Hepatocyte (in vitro differentiated cells): Measurements from ENCODE around the gene CPNE4. TPM values are rescaled to one million over a fixed set of nuclear protein-coding genes. Genes with fewer than 3 reads are reported as not detected.

Experiments used
- DNase-seq: peaks from one replicate; pipeline ENCODE4 v3.0.0-alpha.2; 2016; ENCODE audit warnings: low spot score
- H2AFZ ChIP-seq: fragments of 200-600 bp; sonication (generic); 2 replicates; pipeline ENCODE4 v1.6.0; 2016; ENCODE audit warnings: antibody characterized with exemption, mild to moderate bottlenecking
- H3K27ac ChIP-seq: fragments of 200-600 bp; sonication (generic); 2 replicates; pipeline ENCODE4 v1.5.1; 2016; ENCODE audit warnings: mild to moderate bottlenecking
- H3K27me3 ChIP-seq: fragments of 200-600 bp; sonication (generic); 2 replicates; pipeline ENCODE4 v1.6.1; 2016
- H3K36me3 ChIP-seq: fragments of 200-600 bp; sonication (generic); replicated peaks from 2 replicates; pipeline ENCODE4 v1.5.1; 2016; ENCODE audit warnings: low read depth; ENCODE audit not compliant: insufficient read depth
- H3K4me1 ChIP-seq: fragments of 200-600 bp; sonication (generic); 2 replicates; pipeline ENCODE4 v1.5.1; 2016; ENCODE audit warnings: mild to moderate bottlenecking, moderate library complexity; ENCODE audit not compliant: insufficient read depth
- H3K4me2 ChIP-seq: fragments of 200-600 bp; sonication (generic); 2 replicates; pipeline ENCODE4 v1.6.0; 2016
- H3K4me3 ChIP-seq: fragments of 200-600 bp; sonication (generic); 2 replicates; pipeline ENCODE4 v1.5.1; 2016; ENCODE audit warnings: mild to moderate bottlenecking
- H3K79me2 ChIP-seq: fragments of 200-600 bp; sonication (generic); 2 replicates; pipeline ENCODE4 v1.6.0; 2017; ENCODE audit warnings: mild to moderate bottlenecking
- H3K9me2 ChIP-seq: fragments of 200-600 bp; sonication (generic); replicated peaks from 2 replicates; pipeline ENCODE4 v1.6.0; 2017; ENCODE audit warnings: mild to moderate bottlenecking; ENCODE audit not compliant: insufficient read depth
- H3K9me3 ChIP-seq: fragments of 200-600 bp; sonication (generic); 2 replicates; pipeline ENCODE4 v1.5.1; 2016; ENCODE audit warnings: low read depth, mild to moderate bottlenecking
- H4K20me1 ChIP-seq: fragments of 200-600 bp; sonication (generic); 2 replicates; pipeline ENCODE4 v1.6.0; 2016; ENCODE audit warnings: mild to moderate bottlenecking; ENCODE audit not compliant: insufficient read depth, poor library complexity, severe bottlenecking
- CTCF ChIP-seq: fragments of 200-600 bp; sonication (generic); IDR thresholded peaks from 2 replicates; pipeline ENCODE4 v1.5.1; 2016; ENCODE audit warnings: antibody characterized with exemption, mild to moderate bottlenecking; ENCODE audit not compliant: poor library complexity
- EZH2 ChIP-seq: fragments of 200-600 bp; sonication (generic); IDR thresholded peaks from 2 replicates; pipeline ENCODE4 v1.6.1; 2016; ENCODE audit warnings: antibody characterized with exemption, mild to moderate bottlenecking, borderline replicate concordance
- EZH2phosphoT487 ChIP-seq: fragments of 200-600 bp; sonication (generic); IDR thresholded peaks from one replicate; pipeline ENCODE4 v1.6.1; 2018; ENCODE audit warnings: antibody characterized with exemption, mild to moderate bottlenecking, low read depth, moderate library complexity; ENCODE audit not compliant: unreplicated experiment, severe bottlenecking
- WGBS: methylation state at CpG from one replicate; pipeline ENCODE4 v1.1.6; 2016; ENCODE audit warnings: low lambda C conversion rate; ENCODE audit errors: missing lambda C conversion rate; 5-methylcytosine and 5-hydroxymethylcytosine counted together
- polyA plus RNA-seq: library from polyadenylated mRNA; unstranded; fragments of >200 nt; fragmentation: Nextera tagmentation; extraction: Ambion mirVana; gene quantifications from 2 replicates; pipeline ENCODE4 v1.2.1, GENCODE V29; 2016
- total RNA-seq: library from RNA; depleted of rRNA; stranded (reverse); fragments of >200 nt; gene quantifications from 2 replicates; pipeline ENCODE4 v1.2.3, GENCODE V29; 2014

CPNE4 gene
- total and polyA plus RNA-seq, 2 experiments from 2014 or later = 0.37 to 0.52 TPM

- Histone ChIP-seq H3K4me3 (no peak overlapping the region), H4K20me1 (no peaks in the 10 kb centered on the region), H3K9me2 (no peaks in the 10 kb centered on the region), H3K27me3 (peaks cover 18% of the 10 kb centered on the region), H3K4me1 (no peaks in the 10 kb centered on the region), H3K9me3 (no peaks in the 10 kb centered on the region), H3K4me2 (no peak overlapping the region), H3K36me3 (no peaks in the 10 kb centered on the region), H2AFZ (no peak overlapping the region), H3K79me2 (no peaks in the 10 kb centered on the region), H3K27ac (no peak overlapping the region)
- DNase-seq = no peak
- 92% methylated on average over 3 of the region's 3 CpGs for WGBS
- no peak for TF ChIP-seq CTCF
- no peak for TF ChIP-seq EZH2
- no peak for TF ChIP-seq EZH2phosphoT487
Measured at GRCh38 chr3:131560795-131561194, 474.0 kb downstream of the CPNE4 start.

- no peak overlapping the region for H3K4me2 ChIP-seq
- no peak for DNase-seq
- peaks cover 2% of the 10 kb centered on the region for H3K27me3 ChIP-seq
- TF ChIP-seq EZH2 = no peak
- TF ChIP-seq CTCF = no peak
- TF ChIP-seq EZH2phosphoT487 = no peak
- no peaks in the 10 kb centered on the region for H3K4me1 ChIP-seq
- WGBS = 98% methylated on average over 2 of the region's 2 CpGs
- no peaks in the 10 kb centered on the region for H3K36me3 ChIP-seq
- no peaks in the 10 kb centered on the region for H3K79me2 ChIP-seq
- no peak overlapping the region for H3K27ac ChIP-seq
- no peaks in the 10 kb centered on the region for H3K9me3 ChIP-seq
- H3K4me3 ChIP-seq = no peak overlapping the region
- H3K9me2 ChIP-seq = no peaks in the 10 kb centered on the region
- H4K20me1 ChIP-seq = no peaks in the 10 kb centered on the region
- no peak overlapping the region for H2AFZ ChIP-seq
Measured at GRCh38 chr3:131555456-131555855, 479.4 kb downstream of the CPNE4 start.

- Histone ChIP-seq H3K9me2 (no peaks in the 10 kb centered on the region), H3K4me2 (no peak overlapping the region), H3K27ac (no peak overlapping the region), H4K20me1 (no peaks in the 10 kb centered on the region), H2AFZ (no peak overlapping the region), H3K9me3 (no peaks in the 10 kb centered on the region), H3K27me3 (peaks cover 8% of the 10 kb centered on the region), H3K36me3 (no peaks in the 10 kb centered on the region), H3K4me1 (no peaks in the 10 kb centered on the region), H3K79me2 (no peaks in the 10 kb centered on the region), H3K4me3 (no peak overlapping the region)
- no peak for DNase-seq
- WGBS = 73% methylated on average over 3 of the region's 3 CpGs
- no peak for TF ChIP-seq CTCF
- TF ChIP-seq EZH2 = no peak
- no peak for TF ChIP-seq EZH2phosphoT487
Measured at GRCh38 chr3:131553495-131554247, 481.1 kb downstream of the CPNE4 start.
